Choroid plexus epithelial cell (primary cell): ENCODE measurements around the gene FOXP4.

Experiments used
- DNase-seq: peaks from one replicate; pipeline ENCODE4 v3.0.0-alpha.2; 2010; ENCODE audit warnings: low read depth
- H3K4me3 ChIP-seq: 2 replicates; pipeline ENCODE4 v1.5.1; 2011; ENCODE audit warnings: low read depth, mild to moderate bottlenecking, control low read depth, low read length, moderate library complexity
- CTCF ChIP-seq: conservative IDR thresholded peaks from 2 replicates; pipeline ENCODE4 v1.5.1; 2011; ENCODE audit warnings: low read depth, mild to moderate bottlenecking, control low read depth, inconsistent platforms, low read length, moderate library complexity

The FOXP4 gene

GRCh38 chr6:41643899-41644269 is 97.7 kb downstream of the FOXP4 start:
- DNase-seq = no peak
- no peak overlapping the region for H3K4me3 ChIP-seq
- no peak for TF ChIP-seq CTCF

GRCh38 chr6:41644297-41644879 is 98.2 kb downstream of the FOXP4 start:
- no peak overlapping the region for H3K4me3 ChIP-seq
- TF ChIP-seq CTCF = no peak
- DNase-seq = no peak

DNA sequence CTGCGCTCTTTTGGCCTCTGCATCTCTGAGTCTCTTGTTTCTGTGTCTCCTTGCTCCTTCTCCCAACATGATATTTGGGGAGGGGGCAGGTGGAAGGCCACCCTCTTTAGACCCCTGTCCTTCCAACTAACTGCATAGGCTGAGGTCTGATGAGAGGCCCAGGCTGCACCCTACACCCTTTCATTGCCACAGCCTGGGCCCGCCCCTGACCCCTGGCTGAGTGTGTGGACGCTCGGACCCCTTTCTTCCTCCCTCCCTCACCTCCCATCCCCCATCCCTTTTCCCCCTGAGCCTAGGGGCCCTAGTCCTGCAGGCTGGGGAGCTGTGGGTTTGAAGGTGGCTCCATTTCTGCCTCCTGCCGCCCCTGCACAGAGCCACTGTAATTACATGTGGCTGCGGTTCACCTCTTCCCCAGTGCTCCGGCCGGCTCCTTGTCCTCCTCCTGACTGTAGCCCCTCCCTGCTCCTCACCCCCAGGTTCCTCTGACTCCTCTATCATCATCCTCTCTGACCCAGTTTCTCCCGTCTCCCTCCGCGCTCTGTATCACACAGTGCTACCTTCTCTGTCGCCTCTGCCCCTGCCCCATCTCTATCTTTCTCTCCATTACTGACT is 98.9 kb downstream of the FOXP4 start:
- no peak overlapping the region for H3K4me3 ChIP-seq
- no peak for DNase-seq
- no peak for TF ChIP-seq CTCF

GRCh38 chr6:41646026-41646795 is 100.0 kb downstream of the FOXP4 start:
- no peak for DNase-seq
- TF ChIP-seq CTCF = no peak
- no peak overlapping the region for H3K4me3 ChIP-seq

DNA sequence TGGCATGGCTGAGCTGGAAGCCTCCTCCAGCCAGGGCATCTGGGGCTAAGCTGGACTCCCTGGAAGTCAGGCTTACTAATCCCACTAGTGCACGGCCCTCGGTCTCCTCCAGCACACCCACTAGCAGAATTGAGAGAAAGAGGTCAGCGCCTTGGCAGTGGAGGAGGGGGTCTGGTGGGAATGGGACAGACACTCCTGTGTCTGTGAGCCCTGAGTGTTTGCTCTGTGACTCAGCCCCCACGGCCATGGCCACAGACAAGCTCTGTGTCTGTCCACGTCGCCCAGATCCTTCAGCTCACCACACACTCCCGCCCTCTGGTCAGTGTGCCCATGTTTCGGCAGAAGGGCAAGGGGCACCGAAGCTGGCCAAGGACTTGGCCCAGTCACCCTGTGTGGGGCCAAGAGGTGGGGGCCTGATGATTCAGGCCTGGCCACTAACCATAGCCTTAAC is 100.9 kb downstream of the FOXP4 start:
- TF ChIP-seq CTCF = no peak
- DNase-seq = no peak
- H3K4me3 ChIP-seq = no peak overlapping the region

- TF ChIP-seq CTCF = no peak
- no peak overlapping the region for H3K4me3 ChIP-seq
- DNase-seq = no peak
These were observed 101.9 kb downstream of the FOXP4 start for GRCh38 chr6:41648070-41648585.
